GM23248 (cell line): ENCODE results near the gene RAD51B. TPM values are rescaled to one million over a fixed set of nuclear protein-coding genes. Genes with fewer than 3 reads are reported as not detected.

Experiments
- DNase-seq: peaks from one replicate; pipeline ENCODE4 v3.0.0-alpha.2; 2015
- H2AFZ ChIP-seq: fragments of 200-600 bp; sonication (generic); 2 replicates; pipeline ENCODE4 v1.6.1; 2016; ENCODE audit warnings: antibody characterized with exemption
- H3F3A ChIP-seq: fragments of 200-600 bp; sonication (generic); 2 replicates; pipeline ENCODE4 v1.6.1; 2016; ENCODE audit warnings: mild to moderate bottlenecking, antibody characterized with exemption, mixed run types; ENCODE audit not compliant: insufficient read depth
- H3K27ac ChIP-seq: fragments of 200-600 bp; sonication (generic); 2 replicates; pipeline ENCODE4 v1.5.1; 2016; ENCODE audit warnings: mild to moderate bottlenecking
- H3K27me3 ChIP-seq: fragments of 200-600 bp; sonication (generic); replicated peaks from 2 replicates; pipeline ENCODE4 v1.6.1; 2016; ENCODE audit warnings: mild to moderate bottlenecking; ENCODE audit not compliant: insufficient read depth
- H3K36me3 ChIP-seq: fragments of 200-600 bp; sonication (generic); 2 replicates; pipeline ENCODE4 v1.6.1; 2016; ENCODE audit warnings: low read depth, mild to moderate bottlenecking
- H3K4me1 ChIP-seq: fragments of 200-600 bp; sonication (generic); 2 replicates; pipeline ENCODE4 v1.6.1; 2016; ENCODE audit warnings: mild to moderate bottlenecking; ENCODE audit not compliant: insufficient read depth
- H3K4me2 ChIP-seq: fragments of 200-600 bp; sonication (generic); one replicate; pipeline ENCODE4 v1.6.1; 2016; ENCODE audit warnings: mild to moderate bottlenecking; ENCODE audit not compliant: unreplicated experiment
- H3K4me3 ChIP-seq: fragments of 200-600 bp; sonication (generic); 2 replicates; pipeline ENCODE4 v1.5.1; 2016; ENCODE audit warnings: mild to moderate bottlenecking
- H3K79me2 ChIP-seq: fragments of 200-600 bp; sonication (generic); 2 replicates; pipeline ENCODE4 v1.6.1; 2016; ENCODE audit warnings: mild to moderate bottlenecking; ENCODE audit not compliant: insufficient read depth
- H3K9ac ChIP-seq: fragments of 200-600 bp; sonication (generic); 2 replicates; pipeline ENCODE4 v1.6.1; 2016; ENCODE audit warnings: mild to moderate bottlenecking
- H3K9me2 ChIP-seq: fragments of 200-600 bp; sonication (generic); 2 replicates; pipeline ENCODE4 v1.6.1; 2016; ENCODE audit warnings: mixed run types, mild to moderate bottlenecking, moderate library complexity; ENCODE audit not compliant: insufficient read depth
- H3K9me3 ChIP-seq: fragments of 200-600 bp; sonication (generic); one replicate; pipeline ENCODE4 v1.6.1; 2017; ENCODE audit warnings: low read depth
- H4K20me1 ChIP-seq: fragments of 200-600 bp; sonication (generic); 2 replicates; pipeline ENCODE4 v1.6.0; 2016; ENCODE audit not compliant: insufficient read depth
- EZH2 ChIP-seq: fragments of 200-600 bp; sonication (generic); IDR thresholded peaks from 2 replicates; pipeline ENCODE4 v1.6.1; 2018; ENCODE audit warnings: antibody characterized with exemption, mild to moderate bottlenecking; ENCODE audit not compliant: insufficient read depth, poor library complexity, severe bottlenecking
- EZH2phosphoT487 ChIP-seq: fragments of 200-600 bp; sonication (generic); IDR thresholded peaks from 2 replicates; pipeline ENCODE4 v1.6.1; 2018; ENCODE audit warnings: antibody characterized with exemption, moderate library complexity, mild to moderate bottlenecking, low read depth; ENCODE audit not compliant: insufficient read depth
- WGBS, 2 experiments: methylation state at CpG; one replicate each; pipeline ENCODE4 v1.1.6; 2015 to 2017; ENCODE audit warnings: low lambda C conversion rate in 2 of 2, low coverage in 1 of 2; ENCODE audit errors: missing lambda C conversion rate in 2 of 2; 5-methylcytosine and 5-hydroxymethylcytosine counted together
- in situ Hi-C: fragments of 300-500 bp; cut with MboI; formaldehyde crosslinking; loops from 2 replicates; pipeline ENCODE4 v1.15.0; 2020
- polyA plus RNA-seq: library from polyadenylated mRNA; unstranded; fragments of >200 nt; fragmentation: Nextera tagmentation; extraction: Ambion mirVana; gene quantifications from 2 replicates; pipeline ENCODE4 v1.2.1, GENCODE V29; 2016
- total RNA-seq: library from RNA; depleted of rRNA; stranded (reverse); fragments of >200 nt; shearing (Covaris generic); gene quantifications from 2 replicates; pipeline ENCODE4 v1.2.3, GENCODE V29; 2014

The RAD51B gene
- total and polyA plus RNA-seq, 2 experiments from 2014 or later: 4.0 to 8.8 TPM

GRCh38 chr14:67919259-67920032, 99.9 kb downstream of the RAD51B start:
- Histone ChIP-seq H3K4me2 (no peak overlapping the region), H3K27me3 (no peaks in the 10 kb centered on the region), H4K20me1 (no peaks in the 10 kb centered on the region), H3K27ac (no peak overlapping the region), H3K9me3 (no peaks in the 10 kb centered on the region), H3K4me3 (no peak overlapping the region), H2AFZ (no peak overlapping the region), H3K9me2 (no peaks in the 10 kb centered on the region), H3K79me2 (no peaks in the 10 kb centered on the region), H3F3A (no peaks in the 10 kb centered on the region), H3K4me1 (no peaks in the 10 kb centered on the region), H3K36me3 (no peaks in the 10 kb centered on the region), H3K9ac (no peak overlapping the region)
- DNase-seq: no peak
- in situ Hi-C loops: no loop called here
- 74 to 79% methylated on average over 7 of the region's 7 CpGs for WGBS, 2 experiments
- no peak for TF ChIP-seq EZH2
- TF ChIP-seq EZH2phosphoT487: no peak

- H3K9me2 ChIP-seq: no peaks in the 10 kb centered on the region
- no peaks in the 10 kb centered on the region for H3K4me1 ChIP-seq
- H3K4me2 ChIP-seq: no peak overlapping the region
- H4K20me1 ChIP-seq: no peaks in the 10 kb centered on the region
- no peaks in the 10 kb centered on the region for H3K9me3 ChIP-seq
- no peak overlapping the region for H3K27ac ChIP-seq
- H3K27me3 ChIP-seq: no peaks in the 10 kb centered on the region
- in situ Hi-C loops: no loop called here
- no peak overlapping the region for H3K9ac ChIP-seq
- no peak for TF ChIP-seq EZH2
- TF ChIP-seq EZH2phosphoT487: no peak
- no peaks in the 10 kb centered on the region for H3K79me2 ChIP-seq
- H2AFZ ChIP-seq: no peak overlapping the region
- no peaks in the 10 kb centered on the region for H3K36me3 ChIP-seq
- peak; percentile 8 for DNase-seq
- WGBS, 2 experiments: 97 to 99% methylated on average over 3 of the region's 3 CpGs
- no peak overlapping the region for H3K4me3 ChIP-seq
- H3F3A ChIP-seq: no peaks in the 10 kb centered on the region
Observed at GRCh38 chr14:67926821-67927220, 107.2 kb downstream of the RAD51B start.

- no peaks in the 10 kb centered on the region for H3K79me2 ChIP-seq
- no peaks in the 10 kb centered on the region for H3K36me3 ChIP-seq
- no peaks in the 10 kb centered on the region for H4K20me1 ChIP-seq
- 94% methylated on average over 4 of the region's 4 CpGs for WGBS, 2 experiments
- H3F3A ChIP-seq: no peaks in the 10 kb centered on the region
- in situ Hi-C loops: no loop called here
- no peak overlapping the region for H3K4me3 ChIP-seq
- no peaks in the 10 kb centered on the region for H3K27me3 ChIP-seq
- no peak overlapping the region for H3K4me2 ChIP-seq
- no peak overlapping the region for H3K9ac ChIP-seq
- H3K4me1 ChIP-seq: no peaks in the 10 kb centered on the region
- DNase-seq: no peak
- H3K9me2 ChIP-seq: no peaks in the 10 kb centered on the region
- H3K27ac ChIP-seq: no peak overlapping the region
- no peaks in the 10 kb centered on the region for H3K9me3 ChIP-seq
- H2AFZ ChIP-seq: no peak overlapping the region
- TF ChIP-seq EZH2phosphoT487 (no peak), EZH2 (no peak)
Observed at GRCh38 chr14:67927244-67927643, 107.7 kb downstream of the RAD51B start.

- Histone ChIP-seq H3F3A (no peaks in the 10 kb centered on the region), H3K4me1 (no peaks in the 10 kb centered on the region), H4K20me1 (no peaks in the 10 kb centered on the region), H3K27ac (no peak overlapping the region), H2AFZ (no peak overlapping the region), H3K79me2 (no peaks in the 10 kb centered on the region), H3K4me3 (no peak overlapping the region), H3K36me3 (no peaks in the 10 kb centered on the region), H3K4me2 (no peak overlapping the region), H3K9me2 (no peaks in the 10 kb centered on the region), H3K27me3 (no peaks in the 10 kb centered on the region), H3K9ac (no peak overlapping the region), H3K9me3 (no peaks in the 10 kb centered on the region)
- TF ChIP-seq EZH2 (no peak), EZH2phosphoT487 (no peak)
- in situ Hi-C loops: no loop called here
- DNase-seq: no peak
- WGBS, 2 experiments: 94 to 96% methylated on average over 11 of the region's 11 CpGs
Observed at GRCh38 chr14:67928375-67928774, 108.8 kb downstream of the RAD51B start.
